ENCODE measurements around the gene PTPRD. TPM values are rescaled to one million over a fixed set of nuclear protein-coding genes. Genes with fewer than 3 reads are reported as not detected.

PTPRD gene
- total RNA-seq, 1 donor from 2014 or later: 15.6 TPM

GRCh38 chr9:10026443-10026984, 586.3 kb downstream of the PTPRD start:
- no peak for DNase-seq
- H3K36me3 ChIP-seq: no peaks in the 10 kb centered on the region
- no peak overlapping the region for H3K4me3 ChIP-seq
- H3K27ac ChIP-seq (replicated peaks): no peak overlapping the region
- H3K4me1 ChIP-seq: no peaks in the 10 kb centered on the region
- H3K27me3 ChIP-seq (ENCODE audit: low read depth): no peaks in the 10 kb centered on the region
- peaks cover 7% of the 10 kb centered on the region for H3K9me3 ChIP-seq (replicated peaks)
- no peak for TF ChIP-seq CTCF (IDR thresholded peaks at IDR 0.05; ENCODE audit: borderline replicate concordance)
- intact Hi-C loops (cut with micrococcal nuclease): no loop called here

- Histone ChIP-seq H3K27me3 (ENCODE audit: low read depth) (no peaks in the 10 kb centered on the region), H3K36me3 (no peaks in the 10 kb centered on the region), H3K4me1 (no peaks in the 10 kb centered on the region), H3K27ac (replicated peaks) (no peak overlapping the region), H3K4me3 (no peak overlapping the region), H3K9me3 (replicated peaks) (no peaks in the 10 kb centered on the region)
- no peak for TF ChIP-seq CTCF (IDR thresholded peaks at IDR 0.05; ENCODE audit: borderline replicate concordance)
- intact Hi-C loops (cut with micrococcal nuclease): no loop called here
- no peak for DNase-seq
Measured at GRCh38 chr9:10015755-10016154, 597.0 kb downstream of the PTPRD start.

GRCh38 chr9:10014889-10015288, 597.9 kb downstream of the PTPRD start:
- H3K9me3 ChIP-seq (replicated peaks): no peaks in the 10 kb centered on the region
- no peaks in the 10 kb centered on the region for H3K4me1 ChIP-seq
- no peak for TF ChIP-seq CTCF (IDR thresholded peaks at IDR 0.05; ENCODE audit: borderline replicate concordance)
- H3K27me3 ChIP-seq (ENCODE audit: low read depth): no peaks in the 10 kb centered on the region
- no peaks in the 10 kb centered on the region for H3K36me3 ChIP-seq
- H3K27ac ChIP-seq (replicated peaks): no peak overlapping the region
- intact Hi-C loops (cut with micrococcal nuclease): no loop called here
- no peak for DNase-seq
- H3K4me3 ChIP-seq: no peak overlapping the region

GRCh38 chr9:10009401-10009800, 603.4 kb downstream of the PTPRD start:
- intact Hi-C loops (cut with micrococcal nuclease): no loop called here
- no peaks in the 10 kb centered on the region for H3K9me3 ChIP-seq (replicated peaks)
- H3K27ac ChIP-seq (replicated peaks): no peak overlapping the region

GRCh38 chr9:10008101-10008799, 604.6 kb downstream of the PTPRD start:
- TF ChIP-seq CTCF (IDR thresholded peaks at IDR 0.05; ENCODE audit: borderline replicate concordance): no peak

More at GRCh38 chr9:10009401-10009800, 603.4 kb downstream of the PTPRD start:
- H3K4me1 ChIP-seq: no peaks in the 10 kb centered on the region
- no peaks in the 10 kb centered on the region for H3K36me3 ChIP-seq
- no peak for TF ChIP-seq CTCF (IDR thresholded peaks at IDR 0.05; ENCODE audit: borderline replicate concordance)
- no peak for DNase-seq
- no peak overlapping the region for H3K4me3 ChIP-seq
- H3K27me3 ChIP-seq (ENCODE audit: low read depth): no peaks in the 10 kb centered on the region

More at GRCh38 chr9:10008101-10008799, 604.6 kb downstream of the PTPRD start:
- no peak for DNase-seq
- Histone ChIP-seq H3K27me3 (ENCODE audit: low read depth) (no peaks in the 10 kb centered on the region), H3K36me3 (no peaks in the 10 kb centered on the region), H3K4me1 (no peaks in the 10 kb centered on the region), H3K27ac (replicated peaks) (no peak overlapping the region), H3K9me3 (replicated peaks) (no peaks in the 10 kb centered on the region), H3K4me3 (no peak overlapping the region)
- intact Hi-C loops (cut with micrococcal nuclease): no loop called here
